NCI-H526 treated with DMSO at 0.1 percent for 48 hours (cell line): ENCODE data around the gene HPF1.
"Not testable (repeated sequence)": the region's sequence is repeated elsewhere in the genome, so short reads cannot be mapped to it uniquely, and the experiment has no call there.

ENCODE experiments used
- DNase-seq: peaks from one replicate; lab custom pipeline; 2025; lab: John Stamatoyannopoulos, UW

The HPF1 gene

DNA sequence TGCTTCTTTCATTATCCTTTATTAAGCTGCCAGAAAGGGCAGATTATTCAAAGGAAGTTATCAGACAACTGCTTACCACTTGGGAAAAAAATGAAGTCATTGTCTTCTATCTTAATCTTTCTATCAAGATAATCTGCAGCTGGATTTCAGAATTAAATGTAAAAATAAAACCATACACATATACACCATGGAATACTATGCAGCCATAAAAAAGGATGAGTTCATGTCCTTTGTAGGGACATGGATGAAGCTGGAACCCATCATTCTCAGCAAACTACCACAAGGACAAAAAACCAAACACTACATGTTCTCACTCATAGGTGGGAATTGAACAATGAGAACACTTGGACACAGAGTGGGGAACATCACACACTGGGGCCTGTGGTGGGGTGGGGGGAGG, 19.1 kb downstream of the HPF1 start:
- not testable (repeated sequence) for DNase-seq

GRCh38 chr4:169730564-169730963, 27.2 kb downstream of the HPF1 start:
- no peak for DNase-seq

GRCh38 chr4:169727616-169728015, 30.1 kb downstream of the HPF1 start:
- DNase-seq = no peak

GRCh38 chr4:169724260-169724659, 33.5 kb downstream of the HPF1 start:
- DNase-seq = no peak

DNA sequence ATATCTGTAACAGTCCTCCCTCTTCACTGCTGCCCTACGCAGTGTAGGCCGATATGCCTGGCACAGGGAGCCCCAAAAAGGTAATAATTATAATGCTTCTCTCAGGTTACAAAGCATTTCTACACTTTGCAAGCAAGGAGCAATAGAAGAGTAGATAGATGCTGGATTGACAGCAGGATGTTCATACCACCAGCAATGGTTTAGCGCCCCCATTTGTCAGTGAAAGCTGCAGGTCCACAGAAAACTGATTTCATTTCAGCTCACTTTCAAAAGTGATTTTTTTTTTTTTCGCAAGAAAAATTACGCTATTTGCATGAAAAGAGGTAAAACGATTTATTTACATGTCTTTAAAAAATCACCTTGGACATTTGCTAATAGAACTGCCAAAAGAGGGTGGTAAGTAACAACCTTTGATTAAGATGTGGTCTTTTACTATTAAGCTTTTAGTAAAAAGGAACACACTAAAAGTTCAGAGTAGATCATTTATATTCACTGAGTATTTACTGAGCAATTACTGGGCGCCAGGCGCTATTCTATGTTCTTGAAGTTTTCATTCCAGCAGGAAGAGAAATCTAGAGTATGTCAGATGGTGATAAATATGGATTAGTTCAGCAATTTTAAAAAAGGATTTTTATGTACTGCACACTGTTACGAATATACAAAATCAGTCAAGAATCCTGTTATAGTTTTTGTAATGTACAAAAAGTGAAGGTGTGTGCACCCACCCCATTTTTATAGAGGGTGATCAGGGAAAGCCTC, 34.4 kb downstream of the HPF1 start:
- no peak for DNase-seq

GRCh38 chr4:169720529-169720928, 37.2 kb downstream of the HPF1 start:
- no peak for DNase-seq

DNA sequence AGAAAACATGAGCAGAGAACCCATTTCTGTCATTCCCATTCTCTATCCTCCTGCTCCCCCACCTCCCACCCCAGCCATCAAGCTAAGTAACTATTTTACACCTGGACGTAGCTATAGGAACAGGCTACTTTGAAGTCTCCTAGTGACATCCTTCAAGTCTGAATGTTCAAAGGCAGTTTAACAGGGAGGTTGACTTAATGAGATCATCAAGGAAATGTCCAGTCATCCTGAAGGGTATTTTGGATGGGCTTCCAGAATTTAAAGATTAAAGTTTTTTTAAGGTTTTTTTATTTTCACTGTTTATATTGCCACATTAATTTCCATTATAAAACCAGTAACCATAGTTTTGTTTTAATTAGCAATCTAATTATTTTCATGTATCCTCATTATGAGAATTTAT, 41.1 kb downstream of the HPF1 start:
- DNase-seq = no peak

GRCh38 chr4:169715826-169716225, 41.9 kb downstream of the HPF1 start:
- no peak for DNase-seq

GRCh38 chr4:169707958-169708643, 49.6 kb downstream of the HPF1 start:
- DNase-seq = no peak

- DNase-seq = no peak
Observed at GRCh38 chr4:169698331-169698730, 59.4 kb downstream of the HPF1 start.

DNA sequence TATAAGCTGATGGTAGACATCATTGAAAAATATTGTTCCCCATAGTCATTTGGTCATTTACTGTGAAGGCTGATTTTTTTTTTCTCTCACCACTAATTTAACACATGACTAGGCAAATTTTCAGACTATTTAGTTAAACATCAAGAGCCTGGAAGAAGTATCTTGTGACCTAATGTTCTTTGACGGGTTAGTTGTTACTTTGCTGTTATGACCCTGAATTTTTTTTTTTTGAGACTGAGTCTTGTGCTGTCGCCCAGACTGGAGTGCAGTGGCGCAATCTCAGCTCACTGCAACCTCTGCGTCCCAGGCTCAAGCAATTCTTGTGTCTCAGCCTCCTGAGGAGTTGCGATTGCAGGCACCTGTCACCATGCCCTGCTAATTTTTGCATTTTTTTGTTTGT, 67.0 kb downstream of the HPF1 start:
- DNase-seq = no peak

GRCh38 chr4:169689681-169690080, 68.1 kb downstream of the HPF1 start:
- DNase-seq = no peak

DNA sequence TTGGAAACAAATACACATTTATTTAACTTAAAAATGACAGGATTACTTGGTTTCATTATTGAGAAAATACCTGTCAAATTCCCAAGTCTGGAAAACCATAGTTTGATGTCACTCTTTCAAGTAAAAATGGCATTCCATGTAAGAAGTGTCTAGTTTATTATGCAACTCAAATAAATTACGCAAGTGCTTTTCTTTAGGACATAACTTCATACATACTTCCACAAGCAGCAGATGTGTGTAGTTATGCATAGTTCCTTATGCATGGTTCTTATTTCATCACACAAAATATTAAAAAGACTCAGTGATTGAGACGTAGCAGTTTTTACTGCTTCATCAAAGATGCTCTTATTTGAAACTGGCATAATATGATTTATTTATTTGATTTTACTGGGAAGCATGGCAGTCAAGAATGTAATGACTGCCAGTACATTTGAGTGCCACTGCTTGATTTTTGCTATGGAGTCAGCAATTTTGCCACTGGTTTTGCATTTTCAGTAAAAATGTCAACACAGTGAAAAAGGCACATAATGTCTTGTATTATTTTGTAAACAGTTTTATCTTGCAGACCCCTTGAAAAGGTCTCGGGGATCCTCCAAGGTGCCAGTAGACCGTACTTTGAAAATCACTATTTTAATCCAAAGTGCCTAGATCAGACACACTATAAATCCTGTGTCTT, 75.2 kb downstream of the HPF1 start:
- DNase-seq = no peak
